ENCODE measurements around the gene NDUFA8.

The NDUFA8 gene

GRCh38 chr9:122159026-122159924, at the start of gene NDUFA8, which contains the start of gene MORN5:
TSS of gene NDUFA8 (minus strand) at chr9:122159779. CDS start at chr9:122159677, 102 bp downstream.
TSS of gene MORN5 (plus strand) at chr9:122159908. CDS start at chr9:122159973, 65 bp downstream.
- peak; percentile 98 for DNase-seq (ENCODE audit: low spot score)

- no peak for DNase-seq (ENCODE audit: low spot score)
Measured at GRCh38 chr9:122207096-122207495, 47.5 kb upstream of the NDUFA8 start.

GRCh38 chr9:122206118-122207046, 46.8 kb upstream of the NDUFA8 start:
- DNase-seq (ENCODE audit: low spot score) = no peak

GRCh38 chr9:122205176-122205575, 45.6 kb upstream of the NDUFA8 start:
- DNase-seq (ENCODE audit: low spot score) = no peak

- DNase-seq (ENCODE audit: low spot score) = no peak
Measured at GRCh38 chr9:122204491-122204890, 44.9 kb upstream of the NDUFA8 start.

GRCh38 chr9:122204055-122204454, 44.5 kb upstream of the NDUFA8 start:
- no peak for DNase-seq (ENCODE audit: low spot score)

- DNase-seq (ENCODE audit: low spot score) = no peak
Measured at GRCh38 chr9:122202111-122202510, 42.5 kb upstream of the NDUFA8 start.

- DNase-seq (ENCODE audit: low spot score) = no peak
Measured at GRCh38 chr9:122201641-122202040, 42.1 kb upstream of the NDUFA8 start.

- DNase-seq (ENCODE audit: low spot score) = no peak
Measured at GRCh38 chr9:122200960-122201595, 41.5 kb upstream of the NDUFA8 start.

- no peak for DNase-seq (ENCODE audit: low spot score)
Measured at GRCh38 chr9:122197882-122198281, 38.3 kb upstream of the NDUFA8 start.

- DNase-seq (ENCODE audit: low spot score) = no peak
Measured at GRCh38 chr9:122197426-122197825, 37.8 kb upstream of the NDUFA8 start.

- DNase-seq (ENCODE audit: low spot score) = no peak
Measured at GRCh38 chr9:122195875-122196274, 36.3 kb upstream of the NDUFA8 start.

GRCh38 chr9:122193651-122194050, 34.1 kb upstream of the NDUFA8 start:
- DNase-seq (ENCODE audit: low spot score) = no peak

- no peak for DNase-seq (ENCODE audit: low spot score)
Measured at GRCh38 chr9:122192914-122193525, 33.4 kb upstream of the NDUFA8 start.

- DNase-seq (ENCODE audit: low spot score) = no peak
Measured at GRCh38 chr9:122192261-122192875, 32.8 kb upstream of the NDUFA8 start.

- no peak for DNase-seq (ENCODE audit: low spot score)
Measured at GRCh38 chr9:122191584-122191983, 32.0 kb upstream of the NDUFA8 start.

- no peak for DNase-seq (ENCODE audit: low spot score)
Measured at GRCh38 chr9:122190597-122191381, 31.2 kb upstream of the NDUFA8 start.

GRCh38 chr9:122188369-122188768, 28.8 kb upstream of the NDUFA8 start:
- no peak for DNase-seq (ENCODE audit: low spot score)

- no peak for DNase-seq (ENCODE audit: low spot score)
Measured at GRCh38 chr9:122186777-122187470, 27.3 kb upstream of the NDUFA8 start.

GRCh38 chr9:122186301-122186700, 26.7 kb upstream of the NDUFA8 start:
- DNase-seq (ENCODE audit: low spot score) = no peak

All from ecto neural progenitor cell (in vitro differentiated cells).